ENCODE measurements around the gene IL22. TPM values are rescaled to one million over a fixed set of nuclear protein-coding genes. Genes with fewer than 3 reads are reported as not detected.
A peak's percentile ranks its signal among the peaks of the same experiment; 100 is the strongest.

The IL22 gene
- total and polyA plus RNA-seq, 9 of the 15 experiments (the other 6 are each of a cell fraction or from before 2014, with no cell fraction given) = not detected

GRCh38 chr12:68240079-68240478 is 13.3 kb downstream of the IL22 start (continued):
- TF ChIP-seq, protein P1, sequence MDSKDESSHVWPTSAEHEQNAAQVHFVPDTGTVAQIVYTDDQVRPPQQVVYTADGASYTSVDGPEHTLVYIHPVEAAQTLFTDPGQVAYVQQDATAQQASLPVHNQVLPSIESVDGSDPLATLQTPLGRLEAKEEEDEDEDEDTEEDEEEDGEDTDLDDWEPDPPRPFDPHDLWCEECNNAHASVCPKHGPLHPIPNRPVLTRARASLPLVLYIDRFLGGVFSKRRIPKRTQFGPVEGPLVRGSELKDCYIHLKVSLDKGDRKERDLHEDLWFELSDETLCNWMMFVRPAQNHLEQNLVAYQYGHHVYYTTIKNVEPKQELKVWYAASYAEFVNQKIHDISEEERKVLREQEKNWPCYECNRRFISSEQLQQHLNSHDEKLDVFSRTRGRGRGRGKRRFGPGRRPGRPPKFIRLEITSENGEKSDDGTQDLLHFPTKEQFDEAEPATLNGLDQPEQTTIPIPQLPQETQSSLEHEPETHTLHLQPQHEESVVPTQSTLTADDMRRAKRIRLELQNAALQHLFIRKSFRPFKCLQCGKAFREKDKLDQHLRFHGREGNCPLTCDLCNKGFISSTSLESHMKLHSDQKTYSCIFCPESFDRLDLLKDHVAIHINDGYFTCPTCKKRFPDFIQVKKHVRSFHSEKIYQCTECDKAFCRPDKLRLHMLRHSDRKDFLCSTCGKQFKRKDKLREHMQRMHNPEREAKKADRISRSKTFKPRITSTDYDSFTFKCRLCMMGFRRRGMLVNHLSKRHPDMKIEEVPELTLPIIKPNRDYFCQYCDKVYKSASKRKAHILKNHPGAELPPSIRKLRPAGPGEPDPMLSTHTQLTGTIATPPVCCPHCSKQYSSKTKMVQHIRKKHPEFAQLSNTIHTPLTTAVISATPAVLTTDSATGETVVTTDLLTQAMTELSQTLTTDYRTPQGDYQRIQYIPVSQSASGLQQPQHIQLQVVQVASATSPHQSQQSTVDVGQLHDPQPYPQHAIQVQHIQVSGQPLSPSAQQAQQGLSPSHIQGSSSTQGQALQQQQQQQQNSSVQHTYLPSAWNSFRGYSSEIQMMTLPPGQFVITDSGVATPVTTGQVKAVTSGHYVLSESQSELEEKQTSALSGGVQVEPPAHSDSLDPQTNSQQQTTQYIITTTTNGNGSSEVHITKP (IDR thresholded peaks at IDR 0.05; ENCODE audit: partially characterized antibody) = no peak
- TF ChIP-seq HDAC3 (IDR thresholded peaks at IDR 0.05; ENCODE audit: borderline replicate concordance, partially characterized antibody) (no peak), ETS1 (conservative IDR thresholded peaks at IDR 0.05; ENCODE audit: control insufficient read depth, low read depth, low read length) (no peak), ZNF511 (CRISPR knock-in tag; IDR thresholded peaks at IDR 0.05) (no peak), TAF1 (IDR thresholded peaks at IDR 0.05; ENCODE audit: control insufficient read depth, extremely low read depth, insufficient read depth, low read length, severe bottlenecking) (no peak), PPARD (CRISPR knock-in tag; IDR thresholded peaks at IDR 0.05) (no peak), GABPA (tag; conservative IDR thresholded peaks at IDR 0.05; ENCODE audit: low read depth) (no peak), C11orf30 (IDR thresholded peaks at IDR 0.05; ENCODE audit: low read depth) (0 out of 2 replicates have a peak, but pooled peaks have one; percentile 5), ZNF695 (CRISPR knock-in tag; IDR thresholded peaks at IDR 0.05) (no peak), ZNF408 (CRISPR knock-in tag; IDR thresholded peaks at IDR 0.05; ENCODE audit: low read depth) (no peak), DMBX1 (CRISPR knock-in tag; IDR thresholded peaks at IDR 0.05; ENCODE audit: borderline replicate concordance) (no peak), HMBOX1 (IDR thresholded peaks at IDR 0.05) (no peak), PTTG1 (tag; IDR thresholded peaks at IDR 0.05; ENCODE audit: low read depth) (no peak), MCM3 (IDR thresholded peaks at IDR 0.05) (no peak), LCOR (CRISPR knock-in tag; IDR thresholded peaks at IDR 0.05) (no peak), OTX1 (CRISPR knock-in tag; IDR thresholded peaks at IDR 0.05) (no peak), NFE2 (IDR thresholded peaks at IDR 0.05; ENCODE audit: low read depth) (0 out of 2 replicates have a peak, but pooled peaks have one; percentile 17), RBM14 (IDR thresholded peaks at IDR 0.05; ENCODE audit: borderline replicate concordance, insufficient read depth, low read depth, low read length) (no peak)
- TF ChIP-seq, protein P2, sequence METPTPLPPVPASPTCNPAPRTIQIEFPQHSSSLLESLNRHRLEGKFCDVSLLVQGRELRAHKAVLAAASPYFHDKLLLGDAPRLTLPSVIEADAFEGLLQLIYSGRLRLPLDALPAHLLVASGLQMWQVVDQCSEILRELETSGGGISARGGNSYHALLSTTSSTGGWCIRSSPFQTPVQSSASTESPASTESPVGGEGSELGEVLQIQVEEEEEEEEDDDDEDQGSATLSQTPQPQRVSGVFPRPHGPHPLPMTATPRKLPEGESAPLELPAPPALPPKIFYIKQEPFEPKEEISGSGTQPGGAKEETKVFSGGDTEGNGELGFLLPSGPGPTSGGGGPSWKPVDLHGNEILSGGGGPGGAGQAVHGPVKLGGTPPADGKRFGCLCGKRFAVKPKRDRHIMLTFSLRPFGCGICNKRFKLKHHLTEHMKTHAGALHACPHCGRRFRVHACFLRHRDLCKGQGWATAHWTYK (CRISPR knock-in tag; IDR thresholded peaks at IDR 0.05) = no peak
- TF ChIP-seq, protein P3, sequence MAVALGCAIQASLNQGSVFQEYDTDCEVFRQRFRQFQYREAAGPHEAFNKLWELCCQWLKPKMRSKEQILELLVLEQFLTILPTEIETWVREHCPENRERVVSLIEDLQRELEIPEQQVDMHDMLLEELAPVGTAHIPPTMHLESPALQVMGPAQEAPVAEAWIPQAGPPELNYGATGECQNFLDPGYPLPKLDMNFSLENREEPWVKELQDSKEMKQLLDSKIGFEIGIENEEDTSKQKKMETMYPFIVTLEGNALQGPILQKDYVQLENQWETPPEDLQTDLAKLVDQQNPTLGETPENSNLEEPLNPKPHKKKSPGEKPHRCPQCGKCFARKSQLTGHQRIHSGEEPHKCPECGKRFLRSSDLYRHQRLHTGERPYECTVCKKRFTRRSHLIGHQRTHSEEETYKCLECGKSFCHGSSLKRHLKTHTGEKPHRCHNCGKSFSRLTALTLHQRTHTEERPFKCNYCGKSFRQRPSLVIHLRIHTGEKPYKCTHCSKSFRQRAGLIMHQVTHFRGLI (CRISPR knock-in tag; IDR thresholded peaks at IDR 0.05) = no peak
